LHCN-M2 (cell line): ENCODE data around the gene ARHGAP28. TPM values are rescaled to one million over a fixed set of nuclear protein-coding genes. Genes with fewer than 3 reads are reported as not detected.

ENCODE experiments used
- DNase-seq: peaks from one replicate; pipeline ENCODE4 v3.0.0-alpha.2; 2012; ENCODE audit warnings: low read depth
- total RNA-seq: library from RNA; depleted of rRNA; stranded (reverse); fragments of >200 nt; gene quantifications from 2 replicates; pipeline ENCODE4 v1.2.3, GENCODE V29; 2014

The ARHGAP28 gene
- total RNA-seq, 1 experiment from 2014 or later: 15.5 TPM

DNA sequence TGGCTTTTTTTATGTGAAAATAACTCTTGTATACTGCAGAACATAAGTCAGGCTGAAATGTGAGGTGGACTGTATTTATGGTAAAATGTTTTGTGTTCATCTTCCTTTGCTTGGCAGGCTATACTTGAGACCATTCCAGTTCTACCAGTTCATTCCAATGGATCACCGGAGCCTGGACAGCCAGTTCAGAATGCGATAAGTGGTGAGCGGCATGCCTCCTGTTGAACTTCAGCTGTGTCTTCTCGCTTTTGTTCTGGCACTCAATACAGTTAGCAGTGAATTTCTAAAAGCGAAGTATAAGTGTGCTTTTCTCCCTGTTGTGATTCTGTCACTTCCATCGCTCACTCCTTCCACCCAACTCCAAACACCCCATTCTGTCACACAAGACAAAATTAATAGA is 138.5 kb downstream of the ARHGAP28 start:
- DNase-seq: no peak

DNA sequence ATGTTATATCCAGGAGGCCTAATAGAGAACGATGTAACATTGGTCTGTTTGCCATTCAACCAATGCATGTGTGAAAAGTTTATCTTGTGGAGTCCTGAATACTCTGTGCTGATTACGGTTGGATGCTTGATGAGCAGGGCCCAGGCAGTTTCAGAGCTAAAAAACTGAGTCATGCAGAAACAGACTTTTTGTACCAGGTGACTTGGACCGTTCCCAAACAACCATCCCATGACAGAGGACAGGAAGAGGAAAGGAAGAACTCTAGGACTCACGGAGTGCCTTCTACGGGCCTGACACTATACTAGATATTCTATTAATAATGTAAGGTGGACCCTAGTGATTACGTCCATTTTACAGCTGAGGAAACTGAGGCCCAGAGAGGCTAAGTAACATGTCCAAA is 142.1 kb downstream of the ARHGAP28 start:
- no peak for DNase-seq

DNA sequence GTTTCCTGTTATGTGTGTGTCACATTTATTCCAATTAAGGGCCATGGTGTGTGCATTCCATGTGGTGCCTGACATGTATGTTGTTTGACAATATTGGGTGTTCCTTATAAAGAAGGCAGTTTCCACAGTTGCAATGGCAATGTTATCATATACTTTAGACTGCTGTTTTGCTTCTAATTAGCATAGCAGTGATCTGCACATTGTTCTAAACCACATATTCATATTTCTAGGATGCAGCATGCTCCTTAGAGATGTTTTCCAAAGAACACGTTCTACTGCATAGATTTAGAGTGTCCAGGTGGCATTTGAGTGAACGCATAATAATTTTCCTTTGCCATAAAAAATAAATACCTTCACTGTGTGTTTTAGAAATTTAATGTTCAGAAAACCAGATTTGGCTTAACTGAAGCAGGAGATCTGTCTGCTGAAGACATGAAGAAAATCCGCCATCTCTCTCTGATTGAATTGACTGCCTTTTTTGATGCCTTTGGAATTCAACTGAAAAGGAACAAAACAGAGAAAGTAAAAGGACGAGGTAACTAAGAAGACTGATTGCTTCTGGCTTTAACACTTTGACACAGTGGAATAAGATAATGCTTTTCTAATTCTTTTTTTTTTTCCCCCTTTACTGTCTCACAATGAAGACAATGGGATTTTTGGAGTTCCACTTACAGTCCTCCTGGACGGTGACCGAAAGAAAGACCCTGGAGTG is 143.7 kb downstream of the ARHGAP28 start:
- DNase-seq: no peak

DNA sequence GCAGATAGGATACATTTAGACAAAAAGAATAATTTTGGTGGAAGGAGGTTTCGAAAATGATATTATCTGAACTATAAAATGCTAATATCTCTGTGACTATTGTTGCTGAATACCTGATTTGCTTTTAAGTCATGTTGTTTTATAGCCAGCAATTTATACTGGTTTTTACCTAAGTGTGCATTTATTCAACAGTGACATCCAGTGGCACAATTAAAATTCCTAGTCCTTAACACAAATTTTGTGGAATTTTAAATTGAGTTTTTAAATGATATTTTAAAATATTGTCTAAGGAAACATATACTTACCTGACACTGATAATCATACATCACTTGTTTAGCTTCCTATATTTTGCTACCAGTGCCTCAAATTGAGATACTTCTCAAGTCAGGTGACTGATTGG is 144.8 kb downstream of the ARHGAP28 start:
- DNase-seq: peak; percentile 10

DNA sequence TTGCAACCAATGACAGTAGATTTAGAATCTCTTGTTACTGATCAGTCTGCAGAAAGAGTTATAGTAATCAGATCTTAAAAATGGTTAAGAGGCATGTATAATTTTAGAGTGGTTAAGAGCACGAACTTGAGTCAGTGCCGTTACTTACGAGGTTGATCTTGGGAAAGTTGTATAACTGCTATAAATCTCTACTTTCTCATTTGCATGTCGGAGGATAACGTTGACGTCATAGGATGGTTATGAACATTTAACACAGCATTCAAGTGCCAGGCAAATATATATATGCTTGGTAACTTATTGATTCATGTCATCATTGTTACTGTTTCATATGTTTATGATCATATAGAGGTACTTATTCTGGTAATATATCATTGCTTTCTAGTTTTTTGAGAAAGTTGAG is 146.2 kb downstream of the ARHGAP28 start:
- DNase-seq: no peak

DNA sequence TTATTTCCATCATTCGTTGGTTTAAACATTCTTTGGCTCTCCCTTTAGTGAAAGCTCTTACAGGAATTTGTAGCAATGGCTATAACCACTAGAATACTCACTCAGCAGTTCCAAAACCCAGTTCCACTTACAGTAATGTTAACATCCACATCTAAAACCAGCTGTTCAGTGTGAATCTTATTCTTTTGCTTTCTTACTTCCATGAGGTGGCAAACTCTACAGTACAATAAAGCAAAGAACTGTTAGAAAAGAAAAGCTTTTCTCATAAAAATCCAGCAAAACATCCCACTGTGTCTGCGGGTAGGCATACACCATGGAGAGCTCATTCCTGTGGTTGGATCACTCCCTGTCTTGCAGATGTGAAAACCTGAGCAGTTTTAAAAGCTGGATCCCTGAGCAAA is 147.1 kb downstream of the ARHGAP28 start:
- peak; percentile 36 for DNase-seq

DNA sequence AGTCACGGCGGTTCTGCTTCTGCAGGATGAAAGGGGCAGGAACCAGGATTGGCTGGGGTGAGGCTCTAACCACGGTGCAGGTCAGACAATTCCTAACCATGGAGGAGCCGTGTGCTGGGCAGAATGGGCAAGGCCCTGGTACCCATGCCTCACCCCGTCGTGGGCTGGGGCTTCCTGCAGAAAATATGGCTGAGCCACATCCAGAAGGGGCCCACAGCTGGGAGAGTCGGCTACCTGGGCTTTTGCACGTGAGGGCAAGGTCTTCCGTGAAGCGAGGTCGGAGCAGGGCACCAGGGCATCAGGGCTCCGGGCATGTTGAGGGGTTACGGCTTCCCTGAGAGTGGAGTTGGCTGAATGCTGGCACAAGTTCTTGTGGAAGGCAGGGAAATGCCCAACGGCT is 147.8 kb downstream of the ARHGAP28 start:
- no peak for DNase-seq

DNA sequence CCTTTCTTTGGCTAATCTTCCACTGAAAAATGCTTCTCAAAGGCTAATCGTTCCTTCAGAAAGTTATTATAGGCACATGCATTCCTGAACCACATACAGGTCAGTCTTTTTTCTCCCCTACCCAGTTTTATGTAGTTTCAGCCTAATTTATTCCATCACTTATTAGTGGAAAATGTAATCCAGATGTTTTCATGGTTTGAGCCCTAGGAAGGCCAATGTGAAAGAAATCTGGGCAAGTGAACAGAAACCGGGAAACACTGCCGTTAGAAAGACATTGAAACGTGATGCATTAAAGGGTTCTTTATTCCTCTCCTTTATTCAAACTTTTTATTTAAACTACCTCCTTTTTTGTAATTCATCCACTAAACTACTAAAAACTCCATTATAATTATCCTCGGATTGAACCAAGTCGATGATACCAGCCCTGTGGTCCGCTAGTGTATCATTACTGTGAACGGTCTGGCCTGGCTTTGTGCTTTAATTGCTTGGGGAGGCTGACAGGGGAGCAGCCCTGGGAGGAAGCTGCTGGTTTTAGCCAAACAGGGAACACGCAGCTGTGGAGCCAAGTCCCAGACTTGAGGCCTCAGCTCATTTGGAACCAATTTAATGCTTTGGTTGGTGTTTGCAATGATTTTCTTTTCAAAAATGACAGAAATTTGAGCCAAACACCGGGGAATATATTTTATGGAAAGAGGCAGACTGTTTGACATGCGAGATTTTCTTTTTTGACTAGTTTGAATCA is 149.2 kb downstream of the ARHGAP28 start:
- DNase-seq: no peak

DNA sequence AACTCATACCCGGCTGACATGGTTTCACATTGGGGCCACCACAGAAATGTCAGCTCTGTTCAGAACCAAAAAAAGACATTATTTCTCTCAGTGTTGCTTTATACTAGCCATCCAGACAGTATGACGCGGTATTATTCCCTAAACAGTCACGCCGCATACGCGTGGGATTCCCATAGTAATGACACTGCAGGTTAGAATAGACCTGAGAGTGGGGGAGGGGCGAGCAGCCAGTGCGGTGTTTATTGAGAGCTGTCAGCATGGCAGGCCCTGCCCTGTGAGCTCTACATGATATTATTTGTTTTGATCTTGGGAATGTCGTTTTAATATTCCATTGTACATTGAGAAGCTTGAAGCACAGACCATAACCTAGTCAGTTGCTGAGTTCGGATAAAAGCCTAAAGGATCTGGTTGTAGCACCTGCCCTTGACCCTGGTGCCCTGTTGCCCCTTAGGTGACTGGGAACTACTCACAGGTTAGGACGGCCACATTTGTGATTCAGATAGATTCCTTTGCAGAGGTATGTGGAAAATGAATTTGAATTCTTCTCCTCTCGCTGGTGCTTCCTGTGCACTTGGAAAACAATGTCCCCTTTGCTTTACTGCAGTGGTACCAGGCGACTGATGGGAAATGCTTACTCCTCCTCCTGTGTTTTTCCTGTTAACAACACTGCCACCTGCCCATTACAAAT is 150.1 kb downstream of the ARHGAP28 start:
- DNase-seq: no peak

DNA sequence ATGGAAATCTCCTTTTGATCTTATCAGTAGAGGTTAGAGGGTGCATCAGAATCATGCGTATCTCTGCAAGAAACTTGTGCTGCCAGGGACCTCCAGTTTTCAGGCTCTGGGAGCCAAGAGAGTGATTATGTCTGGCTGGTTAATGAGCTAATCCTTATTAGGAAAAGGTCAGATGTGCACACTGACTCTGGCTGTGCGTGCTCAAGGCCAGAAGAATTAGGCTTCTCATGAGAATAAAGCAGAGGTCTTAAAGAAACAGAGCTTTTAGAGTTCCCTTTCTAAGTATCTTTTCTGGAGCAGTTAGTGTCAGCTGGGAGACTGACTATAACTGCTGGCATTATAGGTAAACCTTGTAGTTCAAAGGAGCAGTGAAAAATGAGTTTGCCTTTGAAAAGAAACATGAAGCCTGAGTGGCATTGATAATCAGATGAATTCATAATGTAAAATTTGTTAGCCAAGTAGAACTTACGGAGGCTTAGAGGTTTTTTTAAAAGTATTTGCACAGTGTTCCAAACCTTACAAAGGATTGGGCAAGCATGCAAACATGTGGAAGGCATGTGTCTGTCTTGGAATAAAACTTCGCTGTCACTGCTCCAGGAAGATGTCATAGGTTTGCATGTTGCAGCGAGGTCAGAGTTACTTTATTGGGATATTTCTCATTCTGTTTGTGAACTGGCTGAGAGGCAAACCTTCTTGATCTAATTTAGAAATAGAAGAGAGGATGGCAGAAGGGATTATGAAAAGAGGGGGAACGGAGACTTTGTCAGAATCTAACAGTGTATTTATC is 151.7 kb downstream of the ARHGAP28 start:
- no peak for DNase-seq

DNA sequence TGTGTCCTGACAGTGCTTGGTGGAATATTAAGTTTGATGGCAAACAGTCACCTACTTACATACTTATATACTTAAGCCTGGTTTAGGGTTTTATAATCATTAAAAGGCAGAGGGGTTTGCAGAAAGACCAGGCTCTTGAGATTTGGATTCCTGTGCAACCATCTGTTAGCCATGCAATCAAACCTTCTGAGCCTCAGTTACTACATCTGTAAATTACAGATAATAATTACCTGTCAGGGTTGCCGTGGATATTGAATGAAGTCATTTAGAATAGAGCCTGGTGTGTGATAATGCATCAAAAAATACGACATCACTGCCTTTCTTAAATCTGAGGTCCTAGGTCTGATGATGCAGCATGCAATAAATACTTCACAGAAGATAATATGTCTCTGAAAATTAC is 152.9 kb downstream of the ARHGAP28 start:
- no peak for DNase-seq

DNA sequence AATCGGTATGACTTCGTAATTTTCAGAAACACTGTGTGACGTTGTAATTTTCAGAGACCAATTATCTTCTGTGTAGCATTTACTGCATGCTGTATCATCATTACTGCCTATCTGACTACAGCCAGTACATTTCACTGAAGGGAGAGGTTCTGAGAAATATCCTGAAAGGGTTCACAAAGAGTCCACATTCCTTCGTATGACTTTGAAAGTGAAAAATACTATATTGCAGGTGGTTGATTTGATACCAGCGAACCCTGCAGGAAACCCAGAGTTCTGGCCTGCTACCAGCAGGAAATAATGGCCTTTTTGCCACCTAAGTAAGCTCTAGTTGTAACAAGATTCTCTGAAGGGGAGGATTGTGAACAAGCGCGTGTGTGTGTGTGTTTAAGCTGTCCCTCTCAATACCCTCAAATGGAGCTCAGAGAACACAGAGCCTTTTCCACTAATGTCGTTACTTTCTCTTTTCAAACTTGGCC is 155.5 kb downstream of the ARHGAP28 start:
- no peak for DNase-seq

DNA sequence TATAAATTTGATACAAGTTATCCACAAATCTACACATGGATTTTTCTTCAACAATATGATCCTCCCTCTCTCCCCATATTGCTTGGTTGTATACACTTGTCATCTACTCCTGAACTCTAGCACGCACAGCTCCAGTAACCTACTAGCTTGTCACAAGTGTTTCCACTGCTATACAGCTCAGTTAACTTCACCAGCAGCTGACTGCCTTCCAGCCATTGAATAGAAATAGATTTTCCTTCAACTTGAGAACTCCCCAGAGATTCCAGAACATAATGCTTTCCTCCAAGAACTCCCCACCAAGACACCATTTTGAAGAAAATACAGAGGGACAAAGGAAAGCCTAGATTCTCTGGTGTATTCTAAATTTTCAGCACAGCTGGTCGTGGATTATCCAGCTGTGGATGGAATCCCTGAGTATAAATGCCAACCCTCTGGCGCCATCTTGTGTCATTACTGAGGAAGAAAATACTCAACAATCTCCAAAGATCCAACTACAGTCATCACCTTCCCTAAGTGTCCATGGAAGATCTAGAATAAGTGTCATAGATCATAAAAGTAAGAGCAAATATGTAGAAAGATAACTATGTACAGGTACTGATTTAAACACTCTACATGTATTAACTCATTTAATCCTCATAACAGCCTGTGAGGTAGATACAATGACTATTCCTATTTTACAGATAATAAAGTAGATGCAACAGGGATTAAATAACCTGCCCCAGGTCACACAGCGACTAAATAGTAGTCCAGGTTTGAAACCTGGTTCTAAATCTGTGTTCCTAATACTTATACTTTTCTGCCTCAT is 156.7 kb downstream of the ARHGAP28 start:
- DNase-seq: peak; percentile 59

DNA sequence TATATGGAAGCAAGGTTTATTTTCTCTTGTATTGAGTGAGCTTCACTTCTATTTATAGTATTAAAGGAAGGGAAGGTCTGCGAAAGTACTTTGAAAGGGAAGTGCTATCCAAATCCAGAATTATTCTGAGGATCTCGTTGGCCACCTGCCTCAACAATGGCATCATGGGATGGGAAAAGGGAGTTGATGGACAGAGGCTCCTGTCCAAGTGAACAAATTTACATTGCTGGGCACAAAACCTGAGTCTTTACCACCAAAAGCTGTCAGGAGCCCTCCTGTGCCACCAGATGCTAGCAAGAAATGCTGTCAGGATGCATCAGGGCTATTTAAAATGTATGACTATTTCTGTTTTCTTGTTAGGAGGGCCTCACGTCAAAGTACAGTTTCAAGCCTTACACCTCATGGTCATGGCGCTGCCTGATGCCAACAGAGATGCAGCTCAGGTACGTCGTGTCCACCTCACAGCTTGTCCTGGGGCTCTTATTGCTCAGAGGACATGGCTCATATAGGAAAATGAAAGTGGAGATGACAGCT is 157.3 kb downstream of the ARHGAP28 start:
- no peak for DNase-seq

DNA sequence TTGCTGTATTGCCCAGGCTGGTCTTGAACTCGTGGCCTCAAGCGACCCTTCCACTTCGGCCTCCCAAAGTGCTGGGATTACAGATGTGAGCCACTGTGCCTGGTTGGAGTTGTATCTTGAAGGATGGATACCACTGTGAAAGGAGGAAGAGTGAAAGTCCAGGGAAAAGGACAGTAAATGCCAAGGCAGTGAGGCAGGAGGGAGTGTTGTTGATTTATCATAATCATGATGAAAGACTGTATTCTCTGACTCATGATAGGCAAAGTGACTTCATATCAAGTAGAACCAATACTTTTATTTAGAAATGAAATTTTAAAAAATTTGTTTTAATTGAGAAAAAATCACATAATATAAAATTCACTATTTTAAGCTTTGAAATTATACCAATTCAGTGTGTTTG is 162.3 kb downstream of the ARHGAP28 start:
- no peak for DNase-seq

DNA sequence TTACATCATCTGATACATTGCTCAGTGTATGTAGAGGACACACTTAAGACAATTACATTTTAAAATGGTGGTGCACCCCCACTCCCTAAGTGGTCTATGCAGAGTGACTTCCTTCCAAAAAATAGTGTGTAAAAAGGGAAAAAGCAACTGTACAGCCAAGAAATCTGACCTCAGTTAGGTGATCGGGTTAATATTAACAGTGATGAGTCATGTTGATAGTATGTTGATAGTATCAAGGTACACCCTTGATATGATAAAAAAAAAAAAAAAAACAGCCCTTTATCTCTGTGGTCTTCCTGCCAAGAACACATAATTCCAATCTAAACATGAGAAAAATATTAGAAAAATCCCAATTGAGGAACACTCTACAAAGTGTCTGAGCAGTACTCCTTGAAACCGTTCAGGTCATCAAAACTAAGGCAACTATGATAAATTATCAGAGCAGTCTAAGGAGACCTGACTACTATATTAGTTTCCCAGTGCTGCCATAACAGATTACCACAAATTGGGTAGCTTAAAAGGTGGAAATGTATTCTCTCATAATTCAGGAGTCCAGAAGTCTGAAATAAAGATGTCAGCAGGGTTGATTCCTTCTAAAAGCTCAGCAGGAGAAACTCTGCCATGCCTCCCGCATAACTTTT is 171.9 kb downstream of the ARHGAP28 start:
- no peak for DNase-seq

DNA sequence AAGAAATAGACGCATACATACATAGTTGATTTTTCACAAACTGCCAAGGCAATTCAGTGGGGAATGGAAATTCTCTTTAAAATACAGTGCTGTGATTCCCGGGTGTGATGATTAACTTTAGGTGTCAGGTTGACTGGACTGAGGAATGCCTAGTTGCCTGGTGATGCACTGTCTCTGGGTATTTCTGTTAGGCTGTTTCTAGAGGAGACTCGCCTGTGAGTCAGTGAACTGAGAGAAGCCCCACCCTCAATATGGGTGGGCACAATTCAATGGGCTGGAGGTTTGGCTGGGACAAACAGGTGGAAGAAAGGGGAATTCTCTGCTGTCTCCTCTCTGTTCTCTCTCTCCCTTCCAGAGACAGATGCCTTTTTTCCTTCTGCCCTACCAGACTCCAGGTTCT is 187.6 kb downstream of the ARHGAP28 start:
- no peak for DNase-seq

DNA sequence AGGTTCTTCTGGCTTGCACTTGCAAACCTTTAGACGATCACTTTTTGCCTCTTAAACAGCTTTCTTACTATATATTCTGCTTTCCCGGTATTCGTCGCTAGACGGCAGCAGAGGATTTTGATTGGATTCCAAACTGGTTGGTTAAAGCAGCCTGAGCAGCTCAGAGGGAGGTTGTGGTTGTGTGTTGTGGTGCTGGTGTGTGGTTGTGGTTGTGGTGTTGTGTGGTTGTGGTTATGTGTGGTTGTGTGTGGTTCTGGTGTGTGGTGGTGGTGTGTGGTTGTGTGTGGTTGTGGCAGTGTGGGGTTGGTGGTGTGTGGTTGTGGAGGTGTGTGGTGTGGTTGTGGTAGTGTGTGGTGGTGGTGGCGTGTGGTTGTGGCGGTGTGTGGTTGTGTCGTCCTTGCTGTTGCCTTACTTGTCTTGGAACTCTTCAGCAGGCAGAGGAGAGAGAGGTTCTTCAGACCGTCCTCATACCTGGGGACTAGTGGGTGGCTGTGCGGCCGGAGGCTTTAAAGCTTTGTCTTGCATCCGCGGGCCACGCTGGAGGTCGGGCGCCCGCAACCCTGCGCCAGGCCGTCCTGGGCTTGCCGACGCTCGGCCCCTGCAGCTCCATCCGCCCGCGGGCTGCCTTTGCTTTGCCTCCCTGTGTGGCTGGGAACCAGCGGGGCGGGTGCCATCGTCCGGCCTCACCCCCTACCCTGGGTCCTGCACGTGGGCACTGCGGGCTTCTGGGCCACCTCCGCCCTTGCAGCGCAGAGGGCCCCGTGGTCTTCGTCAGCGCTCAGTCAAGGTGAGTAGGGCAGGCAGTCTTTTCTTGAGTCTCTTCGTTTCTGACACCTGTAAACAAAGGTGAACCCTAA is 190.8 kb downstream of the ARHGAP28 start:
- DNase-seq: peak; percentile 73

DNA sequence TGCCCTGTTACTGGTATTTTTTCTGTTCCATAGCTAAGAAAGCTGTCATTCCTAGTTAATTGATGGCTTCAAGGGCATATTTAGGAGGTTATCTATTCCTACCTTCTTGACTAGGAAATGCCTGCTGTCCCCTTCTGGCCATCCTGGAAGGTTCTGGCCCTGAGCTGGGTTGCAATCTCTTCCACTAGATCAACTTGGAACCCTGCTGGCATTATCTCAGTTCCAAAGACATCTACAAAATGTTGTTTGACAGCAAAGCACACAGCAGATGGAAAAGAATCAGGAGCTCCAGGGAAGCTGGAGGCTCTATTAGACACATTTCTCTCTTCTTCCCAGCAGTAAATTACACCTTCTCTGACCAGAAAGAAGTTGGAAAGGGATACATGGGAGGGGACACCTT is 192.1 kb downstream of the ARHGAP28 start:
- no peak for DNase-seq
